GM21526 (cell line): Measurements from ENCODE around the gene PPFIBP1.

Experiments
- ATAC-seq: cut with Tn5 transposase; IDR thresholded peaks from one replicate; pipeline ENCODE4 v1.9.1; 2021; ENCODE audit warnings: moderate library complexity; ENCODE audit not compliant: unreplicated experiment, low FRiP score

The PPFIBP1 gene

DNA sequence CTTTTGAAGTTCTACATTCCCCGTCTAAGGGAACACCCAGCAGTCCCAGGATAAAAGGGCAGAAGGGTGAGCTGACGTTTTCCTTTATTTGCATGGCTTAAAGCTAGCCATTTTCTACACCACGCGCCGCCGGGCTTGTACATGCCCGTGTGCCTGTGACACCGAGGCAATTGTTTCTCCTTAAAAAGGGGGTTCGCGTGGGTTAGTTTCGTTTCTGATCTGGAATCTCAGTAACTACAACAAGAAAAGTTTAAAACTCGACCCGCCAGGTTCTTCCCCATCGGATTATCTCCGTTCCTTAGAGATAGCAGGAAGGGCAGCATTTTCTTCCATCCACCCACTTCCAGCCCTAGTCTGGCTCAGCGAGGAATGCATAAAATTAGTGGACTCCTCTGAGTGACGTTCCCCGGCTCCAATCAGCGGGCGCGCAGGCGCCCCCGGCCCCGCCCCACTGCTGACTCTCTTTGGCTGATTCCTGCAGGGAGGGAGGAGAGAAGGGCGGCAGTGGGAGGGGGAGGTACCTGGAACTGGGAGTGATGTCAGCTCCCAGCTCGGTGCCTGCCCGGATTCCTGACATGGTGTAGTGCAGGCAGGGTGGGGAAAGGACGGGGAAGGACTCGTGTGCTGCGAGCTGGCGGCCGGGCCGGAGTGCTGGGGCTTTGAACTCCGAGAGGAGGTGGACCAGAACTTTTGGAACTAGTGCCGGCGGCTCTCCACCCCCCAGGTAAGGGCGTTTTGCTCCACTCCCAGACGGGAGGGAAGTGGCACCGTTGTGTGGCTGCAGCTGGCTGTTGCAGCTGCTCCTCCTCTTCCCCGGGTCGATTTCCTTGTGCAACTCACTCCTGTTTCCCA is at the start of gene PPFIBP1:
Gene PPFIBP1 (plus strand): TSS at position 565 of the 852 bp plus-strand sequence. CDS start 109,191 bp downstream, outside the sequence.
- ATAC-seq: peak; percentile 94

DNA sequence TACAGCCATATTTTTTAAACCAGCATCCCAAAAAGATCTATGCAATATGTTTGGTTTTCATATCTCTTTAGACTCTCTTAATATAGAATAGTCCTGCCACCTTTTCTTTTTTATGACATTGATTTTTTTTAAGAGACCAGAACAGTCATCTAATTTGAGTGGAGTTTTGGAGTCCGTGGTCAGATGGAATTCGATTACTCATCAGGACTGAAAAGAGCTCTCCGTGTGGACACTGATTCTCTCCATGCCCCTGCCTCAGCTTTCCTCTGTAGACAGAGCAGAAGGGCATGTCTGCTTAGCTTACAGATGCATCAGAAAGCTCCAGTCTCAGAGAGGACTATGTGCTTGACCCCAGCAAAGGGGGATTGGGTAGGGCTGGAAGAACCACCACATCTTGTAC is 49.7 kb upstream of the PPFIBP1 start:
- ATAC-seq: no peak

DNA sequence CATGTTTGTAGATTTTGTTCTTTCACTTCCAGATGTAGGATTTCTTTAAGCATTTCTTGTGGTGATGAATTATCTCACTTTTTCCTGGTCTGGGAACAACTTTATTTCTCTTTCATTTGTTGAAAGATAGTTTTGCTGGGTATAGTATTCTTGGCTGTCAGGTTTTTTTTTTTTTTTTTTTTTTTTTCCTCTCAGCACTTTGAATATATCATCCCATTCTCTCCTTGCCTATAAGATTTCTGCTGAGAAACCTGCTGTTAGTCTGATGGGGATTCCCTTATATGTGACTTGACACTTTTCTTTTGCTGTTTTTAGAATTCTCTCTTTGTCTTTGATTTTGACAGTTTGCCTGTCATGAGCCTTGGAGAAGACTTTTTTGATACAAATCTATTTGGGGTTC is 47.0 kb upstream of the PPFIBP1 start:
- no peak for ATAC-seq

DNA sequence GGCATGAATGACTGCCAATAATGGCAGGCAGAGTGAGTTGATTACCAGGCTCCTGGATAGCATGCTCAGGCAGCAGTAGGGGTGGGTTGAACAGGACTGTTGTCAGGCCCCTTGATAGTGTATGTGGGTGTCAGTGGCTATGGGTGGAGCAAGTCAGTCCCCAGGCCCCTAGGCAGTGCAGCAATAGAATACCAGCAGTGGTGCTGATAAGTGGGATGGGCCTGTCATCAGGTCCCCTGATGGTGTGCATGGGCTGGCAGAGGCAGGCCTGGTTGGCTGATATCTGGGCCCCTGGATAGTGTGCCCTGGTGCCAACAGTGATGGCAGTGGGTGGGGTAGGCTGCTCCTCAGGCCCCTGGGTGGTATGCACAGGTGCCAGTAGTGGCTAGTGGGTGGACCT is 45.1 kb upstream of the PPFIBP1 start:
- ATAC-seq: no peak

DNA sequence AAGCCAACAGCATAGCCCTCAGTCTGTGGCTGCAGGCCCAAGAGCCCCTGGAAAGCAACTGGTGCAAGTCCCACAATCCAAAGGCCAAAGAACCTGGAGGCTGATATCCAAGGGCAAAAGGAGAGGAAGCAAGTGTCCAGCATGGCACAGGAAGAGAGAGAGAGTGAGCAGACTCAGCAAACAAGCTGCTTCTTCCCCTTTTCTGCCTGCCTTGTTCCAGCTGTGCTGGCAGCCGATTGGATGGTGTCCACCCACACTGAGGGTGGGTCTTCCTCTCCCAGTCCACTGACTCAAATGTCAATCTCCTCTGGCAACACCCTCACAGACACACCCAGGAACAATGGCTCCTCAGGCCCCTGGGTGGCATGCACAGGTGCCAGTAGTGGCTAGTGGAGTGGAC is 44.0 kb upstream of the PPFIBP1 start:
- no peak for ATAC-seq

DNA sequence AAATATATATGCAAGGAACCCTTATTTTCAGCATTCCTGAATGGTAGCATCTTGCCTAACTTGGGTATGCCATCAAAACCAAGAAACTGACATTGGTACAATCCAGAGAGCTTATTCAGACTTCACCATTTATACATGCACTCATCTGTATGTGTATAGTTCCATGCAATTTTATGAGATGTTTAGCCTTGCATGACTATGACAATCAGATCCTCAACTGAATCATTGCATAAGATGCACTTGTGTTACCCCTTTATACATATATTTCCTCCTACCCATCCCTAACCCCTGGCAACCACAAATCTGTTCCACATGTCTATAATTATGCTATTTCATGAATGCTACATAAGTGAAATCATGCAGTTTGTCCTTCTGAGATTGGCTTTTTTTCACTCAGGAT is 37.0 kb upstream of the PPFIBP1 start:
- ATAC-seq: no peak

DNA sequence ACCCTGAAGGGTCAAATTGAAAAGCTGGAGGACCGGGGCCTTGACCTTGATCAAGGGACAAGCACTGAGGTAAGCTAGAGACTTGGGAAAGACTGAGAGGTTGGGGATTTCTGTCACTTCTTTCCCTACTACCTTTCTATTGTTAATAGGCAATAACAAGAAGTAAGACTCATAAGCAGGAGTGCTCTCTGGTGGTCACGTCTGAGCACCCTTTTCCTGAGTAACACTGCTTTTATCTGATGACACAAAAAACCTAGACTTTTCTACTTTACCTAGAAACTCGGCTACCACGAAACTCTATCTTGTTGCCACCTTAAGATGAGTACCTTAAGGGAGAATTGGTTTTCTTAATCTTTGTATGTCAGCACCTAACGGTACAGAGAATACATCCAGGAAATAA is 35.5 kb upstream of the PPFIBP1 start:
- ATAC-seq: no peak

DNA sequence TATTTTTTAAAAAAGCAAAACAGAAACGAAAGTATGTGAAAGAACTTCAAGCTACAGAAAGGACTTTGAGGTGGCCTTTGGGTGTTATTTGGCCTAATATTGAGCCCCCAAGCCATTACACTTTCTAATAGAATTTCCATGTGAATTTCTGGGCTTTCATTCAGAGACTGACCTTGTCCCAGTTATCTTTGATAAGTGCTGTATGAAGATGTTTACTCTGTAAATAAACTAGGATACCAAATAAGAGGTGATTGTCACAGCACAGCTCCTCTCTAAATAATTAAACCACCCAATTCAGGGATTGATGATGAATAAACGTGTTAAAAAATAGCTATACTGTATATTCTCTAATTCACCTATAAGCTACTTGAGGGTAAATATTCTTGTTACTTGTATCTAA is 32.8 kb upstream of the PPFIBP1 start:
- no peak for ATAC-seq

DNA sequence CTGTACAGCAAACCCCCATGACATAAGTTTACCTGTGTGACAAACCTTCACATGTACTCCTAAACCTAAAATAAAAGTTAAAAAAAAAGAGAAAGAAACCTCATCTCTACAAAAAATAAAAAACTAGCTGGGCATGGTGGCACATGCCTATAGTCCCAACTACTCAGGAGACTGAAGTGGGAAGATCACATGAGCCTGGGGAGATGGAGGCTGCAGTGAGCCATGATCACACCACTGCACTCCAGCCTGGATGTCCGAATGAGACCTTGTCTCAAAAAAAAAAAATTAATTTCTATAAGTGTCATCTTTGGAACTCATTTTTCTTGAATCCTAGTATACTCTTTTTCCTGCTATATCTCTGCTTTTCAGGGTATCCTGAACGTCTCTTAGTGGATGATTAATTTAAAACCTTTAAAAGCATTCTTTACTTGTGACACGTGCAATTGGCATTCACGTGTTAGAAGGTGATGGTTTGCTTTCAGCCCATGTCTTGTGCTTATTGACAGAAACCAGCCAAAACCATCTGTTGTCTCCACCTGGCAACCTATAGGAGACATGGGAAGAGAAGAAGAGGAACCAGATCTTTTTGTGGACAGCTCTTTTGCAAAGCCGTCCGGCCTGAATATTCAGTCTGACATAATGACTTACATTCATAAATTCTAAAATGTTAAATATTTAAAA is 30.6 kb upstream of the PPFIBP1 start:
- ATAC-seq: no peak

DNA sequence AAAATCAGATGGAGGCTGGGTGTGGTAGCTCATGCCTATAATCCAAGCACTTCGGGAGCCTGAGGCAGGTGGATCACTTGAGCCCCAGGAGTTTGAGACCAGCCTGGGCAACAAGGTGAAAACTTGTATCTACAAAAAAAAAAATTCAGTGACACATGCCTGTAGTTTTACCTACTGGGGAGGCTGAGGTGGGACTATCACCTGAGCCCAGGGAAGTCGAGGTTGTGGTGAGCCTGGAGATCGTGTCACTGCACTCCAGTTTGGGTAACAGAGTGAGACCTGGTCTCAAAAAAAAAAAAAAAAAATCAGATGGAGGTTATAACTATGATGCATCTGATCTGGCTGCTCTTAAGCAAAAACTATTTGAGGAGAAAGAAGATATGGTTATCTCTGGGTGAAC is 26.6 kb upstream of the PPFIBP1 start:
- no peak for ATAC-seq

DNA sequence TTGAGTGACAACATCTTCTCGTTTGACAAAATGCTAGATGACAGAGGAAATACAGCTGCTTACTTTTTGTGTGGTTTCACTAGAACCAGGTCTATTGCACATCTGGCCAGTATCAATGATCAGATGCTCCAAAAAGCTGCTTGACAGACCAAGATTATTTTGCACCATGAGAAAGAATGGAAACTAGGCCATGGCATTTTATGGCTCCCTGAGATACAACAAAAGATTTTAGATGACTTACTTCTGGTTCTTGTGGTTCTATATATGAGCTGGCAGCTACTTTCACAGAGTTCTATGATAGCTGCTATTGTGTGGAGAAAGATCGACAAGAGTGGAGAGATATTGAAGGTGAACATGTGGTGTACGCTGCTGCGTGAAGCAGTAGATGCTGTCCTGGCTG is 25.9 kb upstream of the PPFIBP1 start:
- no peak for ATAC-seq

DNA sequence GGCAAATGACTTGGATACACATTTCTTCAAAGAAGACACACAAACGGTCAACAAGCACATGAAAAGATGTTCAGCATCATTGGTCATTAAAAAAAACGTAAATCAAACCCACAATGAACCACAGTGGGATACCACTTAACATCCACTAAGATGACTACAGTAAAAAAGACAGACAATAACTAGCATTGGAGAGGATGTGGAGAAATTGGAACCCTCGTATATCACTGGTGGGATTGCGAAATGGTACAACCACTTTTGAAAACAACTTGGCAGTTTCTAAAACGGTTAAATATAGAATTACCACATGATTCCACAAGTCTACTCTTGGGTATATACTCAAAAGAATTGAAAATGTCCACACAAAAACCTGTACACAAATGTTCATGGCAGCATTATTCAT is 25.2 kb upstream of the PPFIBP1 start:
- ATAC-seq: no peak

DNA sequence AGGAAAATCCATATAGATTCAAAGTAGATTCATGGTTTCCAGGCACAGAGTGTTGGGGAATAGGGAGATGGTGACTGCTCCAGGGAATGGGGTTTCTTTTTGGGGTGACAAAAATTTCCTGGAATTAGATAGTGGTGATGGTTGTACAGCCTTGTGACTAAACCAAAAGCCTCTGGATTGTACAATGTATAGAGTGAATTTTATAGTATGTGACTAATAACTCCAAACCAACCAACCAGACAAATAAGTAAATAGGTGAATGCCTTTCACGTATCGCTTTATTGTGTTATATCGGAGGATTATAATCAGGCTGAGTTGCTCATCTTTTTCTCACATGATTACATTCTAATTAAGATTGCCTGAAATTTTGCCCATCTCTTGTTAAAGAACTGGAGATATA is 24.6 kb upstream of the PPFIBP1 start:
- ATAC-seq: no peak

DNA sequence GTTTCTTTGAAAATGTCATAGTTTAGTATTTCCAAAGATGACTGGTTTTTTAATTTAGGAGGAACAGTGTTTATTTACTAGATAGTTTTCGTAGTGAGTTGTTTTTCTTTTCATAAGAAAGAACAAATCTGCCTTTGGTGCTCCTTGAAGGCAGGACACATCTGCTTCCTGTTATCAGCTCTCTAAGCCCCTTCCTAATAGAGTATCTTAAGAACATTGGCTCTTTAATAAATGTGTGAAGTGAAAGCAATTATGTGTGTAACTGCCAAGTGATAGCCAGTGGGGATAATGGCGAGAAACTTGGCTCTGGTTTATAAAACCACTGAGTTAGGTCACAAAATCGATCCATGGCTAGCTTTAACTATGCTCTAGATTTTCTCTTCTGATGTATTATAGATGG is 23.5 kb upstream of the PPFIBP1 start:
- ATAC-seq: no peak

DNA sequence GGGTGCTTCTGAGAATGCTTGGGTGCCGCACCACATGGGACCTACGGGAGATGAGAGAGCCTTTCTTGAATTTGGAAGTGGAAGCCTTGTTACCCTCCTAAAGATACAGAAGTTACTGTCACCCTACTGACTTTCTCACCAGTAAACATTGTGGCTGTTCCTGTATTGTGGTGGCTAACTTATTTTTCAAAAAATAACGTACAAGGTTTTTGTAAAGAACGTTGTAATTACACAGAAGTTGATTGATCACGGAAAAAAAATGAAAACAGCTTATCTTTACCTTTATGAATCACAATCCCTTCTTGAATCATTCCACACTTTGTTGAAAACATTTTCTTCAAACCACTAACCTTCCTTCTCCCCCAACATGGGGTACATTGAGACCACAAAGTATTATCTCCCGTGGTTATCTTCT is 22.0 kb upstream of the PPFIBP1 start:
- ATAC-seq: no peak

DNA sequence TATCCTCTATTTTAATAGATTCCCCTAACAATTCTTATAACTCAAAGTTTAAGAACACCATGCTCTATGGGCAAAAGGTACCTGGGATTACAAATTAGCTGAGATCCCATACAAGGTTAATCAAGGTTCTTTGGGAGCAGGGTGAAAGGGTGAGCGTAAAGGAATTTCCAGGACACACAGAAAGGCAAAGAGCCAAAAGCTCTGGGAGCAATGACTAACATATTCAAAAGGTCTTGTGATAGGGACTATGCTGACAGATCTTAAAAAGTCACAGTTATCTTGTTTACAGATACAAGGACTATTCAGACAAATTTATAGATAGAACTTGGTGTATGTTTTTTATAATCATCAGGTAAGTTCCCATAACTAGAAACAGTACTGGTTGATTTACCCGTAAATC is 19.5 kb upstream of the PPFIBP1 start:
- no peak for ATAC-seq

DNA sequence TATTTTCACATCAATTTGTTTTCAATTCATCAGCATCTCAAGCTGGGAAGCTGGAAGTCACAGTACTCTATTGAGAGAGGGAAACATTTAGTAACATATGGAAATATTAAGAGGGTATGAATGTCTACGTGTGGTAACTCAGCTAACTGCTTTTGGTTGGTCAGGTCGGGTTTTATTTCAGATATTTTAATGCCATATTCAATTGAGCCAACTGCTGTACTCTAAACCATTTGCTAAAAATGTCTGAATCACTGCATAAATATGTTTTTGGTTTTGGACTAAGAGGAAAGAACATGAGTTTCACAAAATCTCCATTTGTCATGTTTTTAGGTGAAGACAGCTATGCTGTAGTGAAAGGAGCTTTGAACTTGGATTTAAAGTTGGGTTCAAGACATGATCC is 18.9 kb upstream of the PPFIBP1 start:
- no peak for ATAC-seq

DNA sequence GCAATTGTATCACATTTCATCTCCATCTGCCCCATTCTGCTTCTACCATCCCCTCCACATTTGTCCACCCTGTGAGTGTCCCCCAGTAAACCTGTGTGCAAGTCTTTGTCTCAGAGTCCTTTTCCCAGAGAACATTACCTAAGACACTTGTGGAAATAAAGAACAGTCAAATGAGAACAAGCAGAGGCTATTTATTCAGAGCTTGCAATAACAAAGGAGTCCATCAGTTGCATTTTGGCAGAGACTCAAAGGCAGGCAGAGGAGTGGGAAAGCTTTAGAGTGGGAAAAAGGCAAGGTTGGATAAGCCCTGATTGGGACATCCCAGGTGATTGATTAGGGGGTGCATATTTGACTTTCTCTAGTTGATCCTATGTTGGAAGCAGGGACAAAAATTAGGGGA is 18.2 kb upstream of the PPFIBP1 start:
- ATAC-seq: no peak

DNA sequence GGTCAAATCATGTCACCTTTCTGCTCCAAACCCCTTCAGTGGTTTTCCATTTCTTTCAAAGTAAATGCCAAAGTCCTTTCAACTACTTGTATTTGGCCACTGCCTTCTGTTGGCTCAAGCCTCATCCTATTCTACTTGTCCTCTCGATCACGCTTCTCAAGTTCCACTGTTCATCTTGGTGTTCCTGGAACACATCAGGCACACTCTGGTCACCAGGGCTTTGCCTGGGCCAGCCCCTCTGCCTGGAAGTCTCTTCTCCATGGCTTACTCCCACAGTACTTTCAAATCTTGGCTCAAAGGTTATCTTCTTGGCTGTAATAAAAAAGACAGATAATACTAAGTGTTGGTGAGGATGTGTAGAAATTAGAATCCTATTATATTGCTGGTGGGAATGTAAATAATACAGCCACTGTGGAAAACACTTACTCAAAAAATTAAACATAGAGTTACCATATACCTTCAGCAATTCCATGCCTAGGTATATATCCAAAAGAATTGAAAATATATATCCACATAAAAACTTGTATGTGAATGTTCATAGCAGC is 17.3 kb upstream of the PPFIBP1 start:
- no peak for ATAC-seq

DNA sequence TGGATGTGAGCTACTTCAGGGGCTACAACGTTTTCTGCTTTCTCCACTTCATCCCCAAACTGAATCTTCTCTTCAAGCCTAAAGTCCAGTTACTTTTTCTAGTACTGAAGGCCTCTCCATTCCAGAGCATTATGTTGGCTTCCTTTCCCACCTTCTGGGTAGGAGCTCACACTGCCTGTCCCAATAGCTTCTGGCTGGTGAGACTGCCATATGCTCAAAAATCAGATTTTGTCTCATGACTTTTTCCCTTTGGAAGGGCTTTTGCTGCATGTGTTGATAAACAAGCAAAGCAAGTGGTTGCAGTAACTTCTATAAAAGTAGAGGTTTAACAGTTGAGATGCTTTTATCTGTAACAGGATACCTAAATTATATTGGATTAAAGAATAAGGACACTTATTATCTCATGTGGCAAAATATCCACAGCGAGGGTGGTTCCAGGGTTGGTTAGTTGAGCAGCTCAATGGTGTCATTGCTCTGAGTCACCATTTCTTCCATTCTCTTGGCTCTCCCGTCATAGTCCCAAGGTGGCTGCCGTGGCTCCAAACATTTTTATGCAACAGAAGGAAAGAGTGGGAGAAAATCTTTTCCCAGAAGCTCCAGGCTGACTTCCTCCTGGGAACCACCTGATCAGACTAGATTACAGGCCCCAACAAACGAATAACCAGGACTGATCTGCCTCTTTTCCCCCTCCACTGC is 15.1 kb upstream of the PPFIBP1 start:
- no peak for ATAC-seq

DNA sequence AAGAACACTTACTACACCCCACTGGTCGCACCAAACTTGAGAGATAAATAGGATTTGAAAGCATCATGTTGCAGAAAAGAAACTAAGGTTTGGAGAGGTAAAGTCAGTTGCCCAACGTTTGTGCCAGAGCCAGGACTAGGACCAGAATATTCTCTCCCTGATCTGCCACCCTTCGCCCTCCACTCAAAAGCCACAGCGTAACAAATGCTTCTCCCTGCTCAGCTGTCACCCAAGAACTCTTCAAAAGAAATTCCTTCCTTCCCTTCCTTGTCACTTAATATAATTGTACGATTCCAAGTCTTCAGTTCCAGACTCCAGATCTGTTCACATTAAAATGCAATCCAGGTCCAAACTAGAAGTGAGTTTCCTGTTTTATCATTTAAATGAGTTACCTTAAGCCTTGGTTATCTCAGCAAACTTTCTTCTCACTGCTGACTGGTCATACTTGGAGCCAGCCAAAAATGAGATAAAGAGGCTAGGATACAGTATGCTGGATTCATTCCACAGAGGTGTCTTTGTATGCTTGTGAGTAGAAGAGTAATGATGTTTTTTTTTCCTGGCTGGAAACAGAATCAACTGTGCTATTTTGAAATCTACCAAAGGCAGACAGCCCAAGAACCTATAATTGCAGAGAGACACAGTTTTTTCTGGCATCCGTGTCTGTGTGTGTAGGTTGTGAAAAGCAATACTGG is 12.8 kb upstream of the PPFIBP1 start:
- ATAC-seq: no peak
